AML-193 (cell line): ENCODE data around the gene TROAP.
"Not testable (repeated sequence)": the region's sequence is repeated elsewhere in the genome, so short reads cannot be mapped to it uniquely, and the experiment has no call there.

Experiments used
- DNase-seq, 2 experiments: peaks; one replicate each; lab custom pipeline; 2025; lab: John Stamatoyannopoulos, UW

TROAP gene

DNA sequence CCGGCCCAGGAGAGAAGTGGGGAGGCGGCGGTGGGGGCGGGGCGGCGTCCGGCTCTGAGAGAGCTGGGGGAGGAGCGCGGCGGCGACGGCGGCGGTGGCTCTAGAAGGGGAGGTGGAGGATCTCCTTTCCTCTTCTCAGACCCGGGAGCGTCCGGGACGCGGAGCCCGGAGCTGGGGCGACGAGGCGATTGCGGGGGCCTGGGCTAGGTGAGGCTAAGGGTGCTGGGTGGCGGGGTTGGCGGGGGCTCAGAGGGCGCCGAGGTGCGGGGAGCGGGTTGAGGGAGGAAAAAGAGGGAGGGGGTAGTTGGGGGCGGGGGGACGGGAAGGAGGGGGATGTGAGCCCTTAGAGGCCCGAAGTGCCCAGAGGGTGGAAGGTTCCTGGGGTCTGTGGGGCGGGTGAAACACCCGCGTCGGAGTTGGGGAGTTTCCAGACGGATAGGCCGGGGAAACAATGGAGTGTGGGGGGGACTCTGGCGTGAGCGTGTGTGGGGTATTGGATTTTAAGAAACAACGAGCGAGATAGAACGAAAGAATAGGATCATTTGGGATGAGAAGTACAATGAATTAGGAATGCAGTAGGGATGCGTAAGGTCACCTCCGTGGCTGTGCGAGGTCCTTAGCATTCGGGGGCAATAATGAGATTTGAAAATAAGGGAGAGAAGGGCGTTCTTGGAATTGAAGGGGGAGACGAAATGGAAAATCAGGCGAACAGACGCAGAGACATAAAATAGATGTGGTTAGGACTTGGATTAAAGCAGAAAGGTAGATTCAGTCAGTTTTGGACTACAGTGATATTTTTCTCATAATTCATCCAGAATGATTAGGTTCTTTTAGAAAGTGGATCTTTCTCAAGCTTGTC lies 44.6 kb downstream of the TROAP start, which contains the start of gene SPATS2:
Gene SPATS2, plus strand, starts transcription at position 82 of the 859 bp plus-strand sequence. CDS start 93,551 bp downstream, outside the sequence.
- no peak for DNase-seq

DNA sequence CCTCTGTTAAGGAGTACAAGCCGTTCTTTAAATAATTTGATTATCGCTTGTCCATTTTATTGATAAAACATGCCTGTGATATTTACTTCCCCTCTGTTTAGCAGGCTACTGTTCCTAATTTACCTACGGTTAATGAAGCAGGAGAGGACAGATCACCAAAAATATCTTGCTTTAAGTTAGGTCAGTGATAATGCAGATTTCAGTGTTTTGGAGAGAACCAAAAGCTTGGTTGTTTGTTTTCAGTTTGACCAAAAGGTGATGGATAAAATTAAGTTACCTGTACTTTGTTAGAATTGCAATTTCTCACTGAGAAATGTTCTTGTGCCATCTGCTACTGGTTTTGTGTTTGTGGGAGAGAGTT lies 45.2 kb downstream of the TROAP start:
- DNase-seq, result no peak

DNA sequence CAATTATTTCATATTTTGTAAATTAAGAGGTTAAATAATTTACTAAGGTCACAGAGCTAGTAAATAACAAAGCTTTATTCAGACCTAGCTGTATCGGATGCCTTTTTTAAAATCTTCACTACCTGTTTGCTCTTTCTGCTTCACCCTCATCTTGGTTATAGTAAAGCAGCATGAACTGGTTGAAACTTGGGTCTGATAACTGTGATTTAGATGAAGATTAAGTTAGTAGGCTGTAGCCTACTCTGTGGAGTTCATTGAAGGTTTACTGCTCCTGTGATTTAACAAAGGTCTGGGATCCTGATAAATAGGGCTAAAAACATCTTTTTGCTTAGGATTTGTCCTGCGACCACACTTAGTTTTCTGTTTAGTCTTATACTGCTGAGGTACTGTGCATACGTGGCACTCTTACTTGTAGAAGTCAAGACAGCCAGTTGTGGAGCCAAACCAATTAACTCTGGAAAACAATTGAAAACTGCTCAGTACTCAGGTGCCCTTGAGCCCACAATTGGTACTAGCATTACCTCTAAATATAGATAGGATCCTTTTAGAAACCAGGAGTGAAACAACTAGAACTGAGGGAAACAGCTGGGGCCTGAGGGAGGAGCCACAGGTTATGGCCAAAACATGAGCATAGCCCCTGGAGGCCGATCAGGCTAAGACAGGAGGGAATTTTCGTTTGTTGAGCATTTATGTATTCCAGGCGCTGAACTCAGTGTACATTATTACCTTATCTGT lies 46.5 kb downstream of the TROAP start:
- DNase-seq, result peak; percentile 40 to 43

DNA sequence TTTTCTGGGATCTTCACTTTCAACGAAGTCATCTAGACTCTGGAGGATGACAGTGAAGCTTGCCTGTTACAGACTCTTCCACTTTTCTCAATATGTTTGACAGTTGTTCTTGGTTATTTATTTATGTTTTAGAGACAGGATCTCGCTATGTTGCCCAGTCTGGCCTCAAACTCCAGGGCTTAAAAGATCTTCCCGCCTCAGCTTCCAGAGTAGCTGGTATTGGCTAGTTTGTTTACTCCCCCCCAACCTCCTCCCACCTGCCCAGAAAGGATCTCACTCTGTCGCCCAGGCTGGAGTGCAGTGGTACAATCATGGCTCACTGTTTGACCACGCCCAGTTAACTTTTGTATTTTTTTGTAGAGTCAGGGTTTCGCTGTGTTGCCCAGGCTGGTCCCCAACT lies 47.5 kb downstream of the TROAP start:
- DNase-seq, result no peak

DNA sequence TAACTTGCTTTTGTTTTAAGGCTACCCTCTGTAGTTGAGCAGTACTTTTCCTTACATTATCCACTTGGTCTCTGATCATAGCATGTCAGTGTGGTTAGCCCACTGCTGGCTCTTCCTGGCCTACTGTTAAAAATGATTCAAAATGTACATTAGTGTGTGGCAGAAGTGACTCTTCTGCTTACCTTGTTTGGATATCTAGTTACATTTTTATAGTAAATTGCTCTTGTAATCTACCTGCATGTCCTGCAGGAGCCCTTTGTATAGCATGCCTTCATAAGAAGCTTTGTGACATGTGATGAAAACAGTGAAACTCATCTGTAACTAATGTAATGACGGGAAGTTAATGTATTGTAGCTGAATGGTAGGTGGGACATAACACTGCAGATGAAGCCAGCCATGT lies 52.4 kb downstream of the TROAP start:
- no peak for DNase-seq

DNA sequence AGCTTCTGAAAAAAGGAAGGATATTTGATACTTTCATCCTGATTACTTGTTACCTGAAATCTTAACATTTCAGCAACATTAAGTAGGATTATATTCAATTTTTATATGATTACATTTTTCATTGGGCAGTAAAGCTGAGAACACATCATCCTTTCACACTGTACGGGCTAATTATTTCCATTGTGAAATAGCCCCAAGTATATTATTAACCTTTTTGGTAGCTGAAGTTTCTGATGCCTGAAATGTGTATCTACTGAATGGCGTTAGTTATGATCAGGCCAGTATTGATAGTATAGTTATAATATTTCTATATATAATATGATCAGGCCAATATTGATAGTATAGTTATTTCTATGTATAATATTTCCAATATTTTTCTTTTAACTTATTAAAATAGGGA lies 54.3 kb downstream of the TROAP start:
- no peak for DNase-seq

DNA sequence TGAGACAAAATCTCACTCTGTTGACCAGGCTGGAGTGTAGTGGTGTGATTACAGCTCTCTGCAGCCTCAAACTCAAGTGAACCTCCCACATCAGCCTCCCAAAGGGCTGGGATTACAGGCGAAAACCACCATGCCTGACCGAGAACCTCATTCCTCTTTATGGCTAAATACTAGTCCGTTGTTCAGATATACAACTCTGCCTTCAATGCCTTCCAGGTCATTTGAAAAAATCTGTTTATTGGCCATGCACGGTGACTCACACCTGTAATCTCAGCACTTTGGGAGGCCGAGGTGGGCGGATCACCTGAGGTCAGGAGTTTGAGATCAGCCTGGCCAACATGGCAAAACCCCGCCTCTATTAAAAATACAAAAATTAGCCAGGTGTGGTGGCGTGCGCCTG lies 57.1 kb downstream of the TROAP start:
- not testable (repeated sequence) for DNase-seq
